Stimulated activated CD8-positive, alpha-beta memory T cell treated with anti-CD3 and anti-CD28 coated beads, Interleukin-7, amount 100 ng/mL, for 1 hour (primary cell): ENCODE measurements around the gene LARGE2.
"Not testable (repeated sequence)": the region's sequence is repeated elsewhere in the genome, so short reads cannot be mapped to it uniquely, and the experiment has no call there.

ENCODE experiments used
- DNase-seq, 2 donors: peaks; one replicate each; pipeline ENCODE4 v3.0.0-alpha.2; 2020; ENCODE audit warnings: low read depth in 2 of 2

LARGE2 gene

GRCh38 chr11:45895553-45896259, 26.8 kb upstream of the LARGE2 start:
- no peak for DNase-seq

GRCh38 chr11:45896422-45896984, 26.0 kb upstream of the LARGE2 start:
- DNase-seq = no peak

- DNase-seq = no peak
Observed at GRCh38 chr11:45897556-45897955, 24.9 kb upstream of the LARGE2 start.

GRCh38 chr11:45899086-45899447, 23.4 kb upstream of the LARGE2 start:
- no peak for DNase-seq

GRCh38 chr11:45899448-45900174, 22.8 kb upstream of the LARGE2 start:
- peak in 1 of 2 donors; percentile 33 for DNase-seq

GRCh38 chr11:45900175-45900800, 22.2 kb upstream of the LARGE2 start:
- not testable (repeated sequence) for DNase-seq

- DNase-seq = no peak
Observed at GRCh38 chr11:45900916-45901617, 21.4 kb upstream of the LARGE2 start.

- DNase-seq = no peak
Observed at GRCh38 chr11:45901626-45902025, 20.8 kb upstream of the LARGE2 start.

GRCh38 chr11:45902452-45903380, 19.7 kb upstream of the LARGE2 start:
- DNase-seq = no peak

GRCh38 chr11:45904309-45904915, 18.0 kb upstream of the LARGE2 start:
- no peak for DNase-seq

GRCh38 chr11:45905095-45905494, 17.4 kb upstream of the LARGE2 start:
- DNase-seq = no peak

GRCh38 chr11:45905576-45905975, 16.9 kb upstream of the LARGE2 start:
- DNase-seq = not testable (repeated sequence)

- DNase-seq = no peak
Observed at GRCh38 chr11:45906096-45906682, 16.3 kb upstream of the LARGE2 start.

- DNase-seq = no peak
Observed at GRCh38 chr11:45906965-45907611, 15.4 kb upstream of the LARGE2 start, which contains the start of gene FREY1. Gene FREY1, minus strand, starts transcription at chr11:45907271. Its CDS starts 26 bp downstream, at chr11:45907245.

GRCh38 chr11:45907911-45908370, 14.5 kb upstream of the LARGE2 start:
- DNase-seq = no peak

- DNase-seq = no peak
Observed at GRCh38 chr11:45909594-45910475, 12.6 kb upstream of the LARGE2 start.

GRCh38 chr11:45910623-45911022, 11.8 kb upstream of the LARGE2 start:
- no peak for DNase-seq

- no peak for DNase-seq
Observed at GRCh38 chr11:45913514-45913913, 8.9 kb upstream of the LARGE2 start.
